Heart right ventricle (tissue), 16 donors: ENCODE measurements around the gene ZSWIM8. TPM values are rescaled to one million over a fixed set of nuclear protein-coding genes. Genes with fewer than 3 reads are reported as not detected.

ENCODE experiments used
- ATAC-seq, 8 donors: fragments of 200-7000 bp; cut with Tn5 transposase; one replicate each; pipeline ENCODE4 v1.9.1; 2020; ENCODE audit warnings: mild to moderate bottlenecking in 8 of 8, moderate library complexity in 8 of 8, moderate number of reproducible peaks in 1 of 8
- DNase-seq, 2 donors: peaks; one replicate each; pipeline ENCODE4 v3.0.0-alpha.2; 2020
- H3K27ac ChIP-seq, 10 donors: fragments of 200-600 bp; sonication (generic) in 2 of 10; one replicate each; pipeline versions ENCODE4 v1.5.0 to v1.8.0; 2020 to 2022; ENCODE audit warnings: mild to moderate bottlenecking in 3 of 10
- H3K27me3 ChIP-seq, 7 donors: fragments of 200-600 bp; one replicate each; pipeline ENCODE4 v1.8.0; 2021 to 2022; ENCODE audit warnings: mild to moderate bottlenecking in 2 of 7
- H3K36me3 ChIP-seq, 9 donors: fragments of 200-600 bp; sonication (generic) in 1 of 9; one replicate each; pipeline versions ENCODE4 v1.5.0 to v1.8.0; 2020 to 2022; ENCODE audit warnings: mild to moderate bottlenecking in 2 of 9
- H3K4me1 ChIP-seq, 9 donors: fragments of 200-600 bp; sonication (generic) in 1 of 9; one replicate each; pipeline versions ENCODE4 v1.5.0 to v1.8.0; 2020 to 2022; ENCODE audit warnings: mild to moderate bottlenecking in 4 of 9
- H3K4me3 ChIP-seq, 10 donors: fragments of 200-600 bp; sonication (generic) in 2 of 10; one replicate each; pipeline versions ENCODE4 v1.5.0 to v1.8.0; 2020 to 2022; ENCODE audit warnings: mild to moderate bottlenecking in 7 of 10, moderate library complexity in 2 of 10
- H3K9me3 ChIP-seq, 11 donors: fragments of 200-600 bp in 10 of 11; sonication (generic) in 2 of 11; one replicate each; pipeline versions ENCODE4 v1.5.0 to v1.8.0; 2013 to 2022; ENCODE audit warnings: mild to moderate bottlenecking in 2 of 11, control low read depth in 1 of 11, moderate library complexity in 1 of 11
- WGBS, 2 donors: extraction: QIAGEN DNeasy Blood & Tissue Kit; methylation state at CpG; one replicate each; pipeline ENCODE4 v1.1.7; 2013; ENCODE audit warnings: inconsistent platforms in 1 of 2; 5-methylcytosine and 5-hydroxymethylcytosine counted together
- intact Hi-C, 10 donors: fragments of 100-400 bp; cut with DNase I; formaldehyde crosslinking; loops; one replicate each; pipeline versions ENCODE4 v1.11.1 to v1.14.2; 2022
- polyA plus RNA-seq, 2 donors: library from polyadenylated mRNA; stranded (reverse); fragments of 200-250 nt; gene quantifications; one replicate each; pipeline ENCODE4 v1.2.3, GENCODE V29; 2013
- total RNA-seq, 10 donors: library from RNA; stranded (reverse); fragmentation: NEBNext Ultra II Directional in 3 of 10; extraction: Animal tissue kit (Norgen Biotek cat#: 25700) in 3 of 10; gene quantifications; one replicate each; pipeline versions ENCODE4 v1.2.1 to v1.2.4, GENCODE V29; 2021 to 2023
- TF ChIP-seq, protein P1 (sequence below), 9 donors: fragments of 200-600 bp; sonication (generic) in 2 of 9; IDR thresholded peaks; one replicate each; pipeline versions ENCODE4 v1.5.0 to v1.8.0; 2021 to 2022; ENCODE audit warnings: antibody characterized with exemption in 9 of 9, mild to moderate bottlenecking in 5 of 9, moderate library complexity in 1 of 9
- donor health status: Arrhythmogenic right ventricular cardiomyopathy.
- donor health status: ischemic (EF 13 %, LVEDD 7.1; RV severe dilation, severe dysfunction).
- donor health status: healthy with polysubstance abuse.
- donor health status: DM: no; HTN: yes; CAD: no.
- donor health status: DM: no; HTN: no; CAD: no.
- donor health status: ischemic (EF 25% LVEDD 6.9; RV normal size, moderate dysfunction).
- donor health status: ischemic (EF 25% LVEDD 5.7; RV mildly dilated, moderate dysfunction).
- donor health status: healthy.
- donor health status: DM: yes; HTN: yes; CAD: no.
- donor health status: Ischemic cardiomyopathy.
- donor health status: ischemic (EF 35%, LVEDD 5.7; RV mildly dilated, moderate dysfunction).
- donor health status: nonischemic (EF 11% LVEDD 7.7; RV severe dilation, severe dysfunction).
- donor health status: DM: yes; HTN: yes; CAD: no.
- donor health status: PGD.
- donor health status: ischemic (EF 29% LVEDD 5.4; RV normal size, mild dysfunction).
- donor health status: nonischemic (EF 23%, LVEDD 6.1; RV moderate dilation, normal function).

ZSWIM8 gene
- total and polyA plus RNA-seq, 12 donors, result 35.2 to 139 (median 47.0) TPM

DNA sequence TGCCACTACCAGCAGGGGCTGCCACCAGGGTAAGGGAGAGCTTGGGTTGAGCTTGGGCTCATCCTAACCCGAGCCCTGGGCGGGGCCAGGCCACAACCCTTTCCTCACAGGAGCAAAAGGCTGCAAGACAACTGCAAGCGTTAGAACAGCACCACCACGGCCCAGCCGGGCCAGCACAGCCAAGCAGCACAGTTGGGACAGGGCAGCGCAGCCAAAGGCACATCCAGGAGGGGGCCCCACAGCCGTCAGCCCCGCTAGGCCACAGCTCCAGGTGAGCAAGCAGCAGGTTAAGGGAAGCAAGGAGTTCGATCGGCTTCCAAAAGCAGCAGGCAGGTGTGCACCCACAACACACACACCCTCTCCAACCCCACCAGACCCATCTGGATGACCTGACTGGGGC lies 33.0 kb downstream of the ZSWIM8 start:
- peak in 1 of 8 donors; percentile 18 for ATAC-seq
- H3K4me3 ChIP-seq, result no peak overlapping the region
- no peaks in the 10 kb centered on the region for H3K27me3 ChIP-seq
- H3K9me3 ChIP-seq, result no peaks in the 10 kb centered on the region
- peak overlapping the region in 1 of 10 donors; percentile 79 for H3K27ac ChIP-seq
- peaks cover 0 to 48% (median 16%) of the 10 kb centered on the region in 9 donors for H3K4me1 ChIP-seq
- H3K36me3 ChIP-seq, result peaks cover 0 to 80% (median 0%) of the 10 kb centered on the region in 9 donors
- WGBS, 2 donors, result 86 to 92% methylated on average over 10 of the region's 10 CpGs
- no peak for DNase-seq
- TF ChIP-seq, protein P1, sequence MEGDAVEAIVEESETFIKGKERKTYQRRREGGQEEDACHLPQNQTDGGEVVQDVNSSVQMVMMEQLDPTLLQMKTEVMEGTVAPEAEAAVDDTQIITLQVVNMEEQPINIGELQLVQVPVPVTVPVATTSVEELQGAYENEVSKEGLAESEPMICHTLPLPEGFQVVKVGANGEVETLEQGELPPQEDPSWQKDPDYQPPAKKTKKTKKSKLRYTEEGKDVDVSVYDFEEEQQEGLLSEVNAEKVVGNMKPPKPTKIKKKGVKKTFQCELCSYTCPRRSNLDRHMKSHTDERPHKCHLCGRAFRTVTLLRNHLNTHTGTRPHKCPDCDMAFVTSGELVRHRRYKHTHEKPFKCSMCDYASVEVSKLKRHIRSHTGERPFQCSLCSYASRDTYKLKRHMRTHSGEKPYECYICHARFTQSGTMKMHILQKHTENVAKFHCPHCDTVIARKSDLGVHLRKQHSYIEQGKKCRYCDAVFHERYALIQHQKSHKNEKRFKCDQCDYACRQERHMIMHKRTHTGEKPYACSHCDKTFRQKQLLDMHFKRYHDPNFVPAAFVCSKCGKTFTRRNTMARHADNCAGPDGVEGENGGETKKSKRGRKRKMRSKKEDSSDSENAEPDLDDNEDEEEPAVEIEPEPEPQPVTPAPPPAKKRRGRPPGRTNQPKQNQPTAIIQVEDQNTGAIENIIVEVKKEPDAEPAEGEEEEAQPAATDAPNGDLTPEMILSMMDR (IDR thresholded peaks at IDR 0.05), result no peak
- intact Hi-C loops, result no loop called here

DNA sequence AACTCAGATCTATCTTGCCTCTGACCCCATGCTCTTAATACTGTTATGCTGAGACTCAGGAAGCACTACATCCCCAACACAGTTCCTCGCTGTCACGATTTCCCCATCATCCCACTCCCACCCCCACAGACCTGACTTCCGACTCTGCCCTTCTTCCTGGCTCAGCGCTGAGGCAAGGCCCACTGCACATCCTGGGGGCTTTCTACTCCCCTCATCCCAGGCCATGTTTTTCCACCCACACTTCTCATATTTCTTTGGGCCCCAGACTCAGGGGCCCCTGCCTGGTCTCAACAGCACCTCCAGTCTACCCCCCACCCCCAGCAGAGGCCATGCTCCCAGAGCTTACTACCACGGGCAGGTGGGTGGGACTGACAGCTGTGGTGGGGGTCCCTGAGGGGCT lies 33.7 kb downstream of the ZSWIM8 start:
- DNase-seq (no peak), ATAC-seq (peak in 1 of 8 donors; percentile 5)
- peaks cover 0 to 48% (median 16%) of the 10 kb centered on the region in 9 donors for H3K4me1 ChIP-seq
- WGBS, 2 donors, result 67 to 71% methylated on average over 5 of the region's 5 CpGs
- TF ChIP-seq, protein P1 (IDR thresholded peaks at IDR 0.05), result no peak
- H3K27me3 ChIP-seq, result no peaks in the 10 kb centered on the region
- H3K9me3 ChIP-seq, result no peaks in the 10 kb centered on the region
- H3K4me3 ChIP-seq, result no peak overlapping the region
- H3K27ac ChIP-seq, result peak overlapping the region in 3 of 10 donors; percentile 25 to 45 (median 31)
- H3K36me3 ChIP-seq, result peaks cover 0 to 80% (median 0%) of the 10 kb centered on the region in 9 donors
- intact Hi-C loops, result no loop called here

DNA sequence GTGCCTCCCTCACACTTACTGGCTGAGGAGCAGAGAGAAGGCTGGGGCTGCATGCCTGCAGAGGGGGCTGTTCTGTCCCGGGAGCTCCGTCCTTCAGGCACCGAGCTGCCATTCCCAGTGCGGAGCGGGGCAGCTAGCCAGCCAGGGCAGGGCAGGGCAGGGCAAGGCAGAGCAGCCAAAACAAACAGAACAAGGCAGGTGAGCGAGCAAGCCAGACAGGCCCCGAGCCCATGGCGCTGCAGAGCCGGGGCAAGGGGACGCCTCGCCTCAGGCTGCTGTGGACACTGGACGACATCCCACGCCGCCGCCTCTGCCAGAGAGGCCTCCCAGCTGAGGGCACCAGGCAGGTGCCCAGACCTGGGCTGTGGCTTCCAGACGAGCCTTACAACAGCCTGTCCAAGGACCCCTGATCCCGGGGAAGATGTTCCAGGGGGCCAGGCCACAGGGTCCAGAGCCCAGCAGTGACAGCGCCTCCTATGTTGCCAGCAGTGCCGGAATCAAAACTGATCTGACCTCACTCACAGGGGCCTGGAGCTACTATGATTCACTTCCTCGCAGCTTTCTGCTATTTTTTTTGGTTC lies 34.2 kb downstream of the ZSWIM8 start:
- intact Hi-C loops, result no loop called here

DNA sequence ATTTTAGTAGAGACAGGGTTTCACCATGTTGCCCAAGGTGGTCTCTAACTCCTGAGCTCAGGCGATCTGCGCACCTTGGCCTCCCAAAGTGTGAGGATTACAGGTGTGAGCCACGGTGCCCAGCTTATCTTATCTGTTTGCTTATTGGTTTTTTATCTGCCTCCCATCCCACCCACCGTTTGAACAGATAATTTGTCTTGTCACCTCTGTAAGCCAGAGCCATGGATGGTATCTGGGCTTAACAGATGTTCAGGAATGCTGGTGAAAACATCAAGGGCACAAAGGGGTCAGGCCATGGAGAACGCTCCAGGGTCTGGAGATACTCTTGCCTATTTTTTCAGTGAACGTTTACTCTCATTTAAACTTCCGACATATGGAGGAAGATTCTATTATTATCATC lies 38.0 kb downstream of the ZSWIM8 start:
- Histone ChIP-seq H3K4me3 (no peak overlapping the region), H3K36me3 (peaks cover 0 to 80% (median 0%) of the 10 kb centered on the region in 9 donors), H3K4me1 (peaks cover 0 to 17% (median 6%) of the 10 kb centered on the region in 9 donors), H3K27me3 (no peaks in the 10 kb centered on the region), H3K9me3 (no peaks in the 10 kb centered on the region), H3K27ac (no peak overlapping the region)
- ATAC-seq, result no peak
- WGBS, 2 donors, result 75 to 77% methylated on average over 7 of the region's 7 CpGs
- DNase-seq, result no peak
- TF ChIP-seq, protein P1 (IDR thresholded peaks at IDR 0.05), result no peak
- intact Hi-C loops, result no loop called here

More for the DNA sequence above, 34.2 kb downstream of the ZSWIM8 start:
- Histone ChIP-seq H3K36me3 (peaks cover 0 to 80% (median 0%) of the 10 kb centered on the region in 9 donors), H3K9me3 (no peaks in the 10 kb centered on the region), H3K4me1 (peaks cover 0 to 48% (median 16%) of the 10 kb centered on the region in 9 donors), H3K27me3 (no peaks in the 10 kb centered on the region), H3K27ac (peak overlapping the region in 3 of 10 donors; percentile 25 to 45 (median 31)), H3K4me3 (no peak overlapping the region)
- ATAC-seq (peak in 7 of 8 donors; percentile 35 to 72 (median 44)), DNase-seq (peak in 1 of 2 donors; percentile 47)
- WGBS, 2 donors, result 75 to 83% methylated on average over 20 of the region's 20 CpGs
- TF ChIP-seq, protein P1 (IDR thresholded peaks at IDR 0.05), result peak in 3 of 9 donors; percentile 13 to 37 (median 23)
